HL-60 (cell line): ENCODE data around the gene B3GNT3.

Experiments
- POLR2AphosphoS5 ChIP-seq: IDR thresholded peaks from 2 replicates; pipeline ENCODE4 v1.6.1; 2012; ENCODE audit warnings: low read depth
- TF ChIP-seq, protein P1 (sequence below): IDR thresholded peaks from one replicate; pipeline ENCODE4 v1.5.1; 2011; ENCODE audit warnings: low read length, control low read depth, inconsistent platforms; ENCODE audit not compliant: insufficient read depth
- TF ChIP-seq, protein P2 (sequence below): IDR thresholded peaks from 2 replicates; pipeline ENCODE4 v1.6.1; 2012; ENCODE audit warnings: low read depth; ENCODE audit not compliant: insufficient replicate concordance

- TF ChIP-seq, protein P1, sequence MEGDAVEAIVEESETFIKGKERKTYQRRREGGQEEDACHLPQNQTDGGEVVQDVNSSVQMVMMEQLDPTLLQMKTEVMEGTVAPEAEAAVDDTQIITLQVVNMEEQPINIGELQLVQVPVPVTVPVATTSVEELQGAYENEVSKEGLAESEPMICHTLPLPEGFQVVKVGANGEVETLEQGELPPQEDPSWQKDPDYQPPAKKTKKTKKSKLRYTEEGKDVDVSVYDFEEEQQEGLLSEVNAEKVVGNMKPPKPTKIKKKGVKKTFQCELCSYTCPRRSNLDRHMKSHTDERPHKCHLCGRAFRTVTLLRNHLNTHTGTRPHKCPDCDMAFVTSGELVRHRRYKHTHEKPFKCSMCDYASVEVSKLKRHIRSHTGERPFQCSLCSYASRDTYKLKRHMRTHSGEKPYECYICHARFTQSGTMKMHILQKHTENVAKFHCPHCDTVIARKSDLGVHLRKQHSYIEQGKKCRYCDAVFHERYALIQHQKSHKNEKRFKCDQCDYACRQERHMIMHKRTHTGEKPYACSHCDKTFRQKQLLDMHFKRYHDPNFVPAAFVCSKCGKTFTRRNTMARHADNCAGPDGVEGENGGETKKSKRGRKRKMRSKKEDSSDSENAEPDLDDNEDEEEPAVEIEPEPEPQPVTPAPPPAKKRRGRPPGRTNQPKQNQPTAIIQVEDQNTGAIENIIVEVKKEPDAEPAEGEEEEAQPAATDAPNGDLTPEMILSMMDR: no peak
- TF ChIP-seq POLR2AphosphoS5: no peak
- TF ChIP-seq, protein P2, sequence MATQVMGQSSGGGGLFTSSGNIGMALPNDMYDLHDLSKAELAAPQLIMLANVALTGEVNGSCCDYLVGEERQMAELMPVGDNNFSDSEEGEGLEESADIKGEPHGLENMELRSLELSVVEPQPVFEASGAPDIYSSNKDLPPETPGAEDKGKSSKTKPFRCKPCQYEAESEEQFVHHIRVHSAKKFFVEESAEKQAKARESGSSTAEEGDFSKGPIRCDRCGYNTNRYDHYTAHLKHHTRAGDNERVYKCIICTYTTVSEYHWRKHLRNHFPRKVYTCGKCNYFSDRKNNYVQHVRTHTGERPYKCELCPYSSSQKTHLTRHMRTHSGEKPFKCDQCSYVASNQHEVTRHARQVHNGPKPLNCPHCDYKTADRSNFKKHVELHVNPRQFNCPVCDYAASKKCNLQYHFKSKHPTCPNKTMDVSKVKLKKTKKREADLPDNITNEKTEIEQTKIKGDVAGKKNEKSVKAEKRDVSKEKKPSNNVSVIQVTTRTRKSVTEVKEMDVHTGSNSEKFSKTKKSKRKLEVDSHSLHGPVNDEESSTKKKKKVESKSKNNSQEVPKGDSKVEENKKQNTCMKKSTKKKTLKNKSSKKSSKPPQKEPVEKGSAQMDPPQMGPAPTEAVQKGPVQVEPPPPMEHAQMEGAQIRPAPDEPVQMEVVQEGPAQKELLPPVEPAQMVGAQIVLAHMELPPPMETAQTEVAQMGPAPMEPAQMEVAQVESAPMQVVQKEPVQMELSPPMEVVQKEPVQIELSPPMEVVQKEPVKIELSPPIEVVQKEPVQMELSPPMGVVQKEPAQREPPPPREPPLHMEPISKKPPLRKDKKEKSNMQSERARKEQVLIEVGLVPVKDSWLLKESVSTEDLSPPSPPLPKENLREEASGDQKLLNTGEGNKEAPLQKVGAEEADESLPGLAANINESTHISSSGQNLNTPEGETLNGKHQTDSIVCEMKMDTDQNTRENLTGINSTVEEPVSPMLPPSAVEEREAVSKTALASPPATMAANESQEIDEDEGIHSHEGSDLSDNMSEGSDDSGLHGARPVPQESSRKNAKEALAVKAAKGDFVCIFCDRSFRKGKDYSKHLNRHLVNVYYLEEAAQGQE: no peak
These were observed at the start of gene B3GNT3 for GRCh38 chr19:17794731-17795494.
